ENCODE results near the gene KLK8. TPM values are rescaled to one million over a fixed set of nuclear protein-coding genes. Genes with fewer than 3 reads are reported as not detected.

Gene KLK8
- total RNA-seq, 1 donor from 2014 or later = not detected

DNA sequence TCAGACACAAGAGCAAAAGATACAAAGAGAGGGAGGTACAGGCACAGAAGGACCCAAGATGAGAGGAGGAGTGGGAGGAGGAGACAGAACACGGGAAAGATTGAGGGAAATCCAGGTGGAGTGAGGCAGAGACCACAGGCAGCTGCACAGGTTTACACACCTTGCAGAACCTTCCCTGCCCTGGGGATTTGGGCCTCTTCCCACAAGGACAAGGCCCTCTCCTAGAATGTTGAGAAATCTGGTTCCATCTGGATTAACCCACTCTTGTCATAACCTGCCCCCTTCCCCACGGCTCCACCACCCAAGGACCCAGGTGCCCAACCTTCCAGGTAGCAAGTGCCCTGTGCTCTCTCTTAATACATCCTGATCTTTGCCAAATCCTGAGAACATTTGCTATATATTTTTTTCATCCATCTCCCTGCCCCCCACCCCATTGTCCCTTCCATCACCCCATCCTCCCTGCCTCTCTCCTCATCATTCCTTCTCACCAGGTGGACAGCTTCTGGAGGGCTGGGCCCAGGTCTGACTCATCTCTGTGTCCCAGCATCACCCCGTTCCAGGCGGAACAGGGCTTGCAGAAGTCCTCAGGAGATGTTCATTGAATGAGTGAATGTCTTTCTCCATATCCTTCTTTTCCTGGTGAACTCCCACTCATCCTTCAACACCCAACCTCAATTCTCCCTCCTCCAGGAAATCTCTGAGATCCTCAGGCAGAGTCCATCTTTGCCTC lies 8.8 kb upstream of the KLK8 start:
- Mint-ChIP-seq H3K27me3 (peaks cover 18% of the 10 kb centered on the region), H3K36me3 (ENCODE audit: low read depth) (no peaks in the 10 kb centered on the region), H3K4me1 (peaks cover 3% of the 10 kb centered on the region), H3K9me3 (no peaks in the 10 kb centered on the region), H3K4me3 (no peak overlapping the region), H3K27ac (no peak overlapping the region)
- no peak for DNase-seq
- intact Hi-C loops (cut with micrococcal nuclease) = no loop called here

DNA sequence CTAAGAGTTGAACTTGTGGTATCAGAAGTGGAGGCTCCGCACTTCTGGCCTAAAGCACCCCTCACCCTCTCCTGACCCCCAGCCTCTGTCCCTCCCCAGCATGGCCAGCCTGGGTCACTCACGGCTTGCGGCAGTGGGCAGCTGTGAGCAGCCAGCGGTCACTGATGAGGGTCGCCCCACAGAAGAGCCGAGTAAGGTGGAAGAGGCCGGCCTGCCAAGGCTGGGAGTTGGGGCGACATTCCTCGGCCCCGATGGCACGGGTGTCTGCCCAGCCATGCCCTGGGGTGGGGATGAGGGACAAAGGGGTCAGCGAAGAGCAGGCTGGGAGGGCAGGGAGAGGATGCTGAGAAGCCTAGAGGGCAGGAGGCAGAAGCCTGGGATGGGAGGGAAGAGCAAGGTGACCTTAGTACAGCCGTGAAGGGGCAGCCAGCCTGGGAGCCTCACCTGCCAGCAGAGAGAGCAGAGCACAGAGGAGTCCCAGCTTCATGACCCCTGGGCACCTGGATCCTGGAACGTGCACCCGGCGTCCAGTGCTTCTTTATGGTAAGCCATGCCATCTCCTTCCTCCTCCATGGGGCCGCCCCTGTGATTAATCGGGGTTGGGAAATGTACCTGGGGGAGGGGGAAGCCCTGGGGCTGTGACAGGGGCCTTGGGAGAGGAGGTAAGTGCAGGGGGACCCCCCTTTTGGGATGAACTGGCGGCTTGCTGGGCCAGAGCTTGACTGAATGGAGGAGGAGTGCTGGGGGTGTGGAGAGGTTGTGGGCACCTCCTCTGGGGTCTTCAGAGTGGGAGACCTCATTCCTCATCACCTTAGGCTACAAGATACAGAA lies 7.9 kb upstream of the KLK8 start:
- no peak overlapping the region for H3K27ac Mint-ChIP-seq
- DNase-seq = no peak
- intact Hi-C loops (cut with micrococcal nuclease) = no loop called here
- no peak overlapping the region for H3K4me3 Mint-ChIP-seq
- peaks cover 1% of the 10 kb centered on the region for H3K4me1 Mint-ChIP-seq
- no peaks in the 10 kb centered on the region for H3K36me3 Mint-ChIP-seq (ENCODE audit: low read depth)
- peaks cover 9% of the 10 kb centered on the region for H3K27me3 Mint-ChIP-seq
- no peaks in the 10 kb centered on the region for H3K9me3 Mint-ChIP-seq

DNA sequence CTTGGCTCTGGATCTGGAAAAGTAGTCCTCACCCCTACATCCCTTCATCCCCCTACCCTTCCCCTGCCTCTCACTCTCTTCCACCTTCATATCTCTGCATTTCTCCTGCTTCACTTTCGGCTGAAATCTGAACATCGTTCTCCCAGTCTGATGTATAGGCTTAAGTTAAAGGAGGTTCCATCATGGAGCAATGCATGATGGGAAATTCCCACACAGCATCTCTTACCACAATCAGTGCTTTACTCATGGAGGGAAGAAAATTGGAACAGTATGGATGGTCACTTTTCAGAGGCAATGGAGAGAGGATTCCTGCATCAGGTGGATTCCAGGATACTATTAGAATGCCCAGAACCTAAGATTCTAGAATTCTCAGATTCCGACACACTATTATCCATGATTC lies 6.1 kb upstream of the KLK8 start:
- H3K4me3 Mint-ChIP-seq = no peak overlapping the region

DNA sequence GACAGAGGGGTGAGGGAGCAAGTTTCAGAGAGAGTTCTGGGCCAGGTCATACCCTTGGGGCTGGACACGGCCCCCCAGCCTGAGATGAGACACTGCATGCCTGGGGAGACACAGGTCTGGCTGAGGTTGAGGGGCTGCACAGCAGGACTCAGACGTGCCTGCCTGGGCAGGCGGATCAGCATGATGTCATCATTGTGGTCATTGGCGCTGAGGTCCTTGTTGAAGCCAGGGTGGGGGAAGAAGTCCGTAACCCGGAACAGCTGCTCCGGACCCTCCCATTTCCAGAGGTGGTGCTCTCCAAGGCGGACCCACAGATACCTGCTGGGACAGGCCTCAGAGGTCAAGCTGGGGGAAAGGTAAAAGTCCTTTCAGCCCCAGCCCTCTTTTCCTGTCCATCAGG lies 5.0 kb upstream of the KLK8 start:
- no peaks in the 10 kb centered on the region for H3K4me1 Mint-ChIP-seq
- H3K4me3 Mint-ChIP-seq = no peak overlapping the region
- intact Hi-C loops (cut with micrococcal nuclease) = no loop called here
- H3K36me3 Mint-ChIP-seq (ENCODE audit: low read depth) = no peaks in the 10 kb centered on the region
- no peak for DNase-seq
- peaks cover 7% of the 10 kb centered on the region for H3K27me3 Mint-ChIP-seq
- no peak overlapping the region for H3K27ac Mint-ChIP-seq
- H3K9me3 Mint-ChIP-seq = no peaks in the 10 kb centered on the region

More for the DNA sequence above, 6.1 kb upstream of the KLK8 start:
- no peak for DNase-seq
- H3K27me3 Mint-ChIP-seq = peaks cover 4% of the 10 kb centered on the region
- no peaks in the 10 kb centered on the region for H3K9me3 Mint-ChIP-seq
- H3K36me3 Mint-ChIP-seq (ENCODE audit: low read depth) = no peaks in the 10 kb centered on the region
- no peaks in the 10 kb centered on the region for H3K4me1 Mint-ChIP-seq
- intact Hi-C loops (cut with micrococcal nuclease) = no loop called here
- no peak overlapping the region for H3K27ac Mint-ChIP-seq

DNA sequence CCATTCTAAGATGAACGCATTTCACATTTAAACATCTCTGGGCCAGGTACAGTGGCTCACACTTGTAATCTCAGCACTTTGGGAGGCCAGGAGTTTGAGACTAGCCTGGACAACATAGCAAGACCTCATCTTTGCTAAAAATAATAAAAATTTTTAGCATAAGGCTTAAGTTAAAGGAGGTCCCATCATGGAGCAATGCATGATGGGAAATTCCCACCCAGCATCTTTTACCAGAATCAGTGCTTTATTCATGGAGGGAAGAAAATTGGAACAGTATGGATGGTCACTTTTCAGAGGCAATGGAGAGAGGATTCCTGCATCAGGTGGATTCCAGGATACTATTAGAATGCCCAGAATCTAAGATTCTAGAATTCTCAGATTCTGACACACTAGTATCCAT lies 3.8 kb upstream of the KLK8 start:
- Mint-ChIP-seq H3K36me3 (ENCODE audit: low read depth) (no peaks in the 10 kb centered on the region), H3K27me3 (peaks cover 6% of the 10 kb centered on the region), H3K27ac (no peak overlapping the region), H3K4me3 (no peak overlapping the region), H3K4me1 (no peaks in the 10 kb centered on the region), H3K9me3 (no peaks in the 10 kb centered on the region)
- intact Hi-C loops (cut with micrococcal nuclease) = no loop called here
- no peak for DNase-seq

DNA sequence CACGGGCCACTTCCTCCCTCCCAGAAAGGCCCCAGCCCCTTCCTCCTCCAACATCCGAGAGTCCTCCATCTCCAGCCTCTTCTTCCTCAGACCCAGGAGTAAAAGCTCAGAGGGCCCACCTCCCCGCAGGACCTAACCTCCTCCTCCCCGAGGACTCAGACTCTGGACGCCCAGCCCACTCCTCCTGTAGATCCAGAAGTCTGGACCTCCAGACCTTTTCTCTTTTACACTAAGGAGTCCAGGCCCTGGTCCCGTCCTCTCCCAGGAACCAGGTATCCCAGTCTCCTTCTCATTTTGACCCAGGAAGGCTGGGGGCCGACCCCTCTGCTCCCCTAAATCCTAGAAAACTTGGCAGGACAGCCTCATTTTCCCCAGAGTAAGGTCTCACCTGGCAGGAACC lies 1.9 kb upstream of the KLK8 start:
- Mint-ChIP-seq H3K9me3 (no peaks in the 10 kb centered on the region), H3K36me3 (ENCODE audit: low read depth) (no peaks in the 10 kb centered on the region), H3K4me1 (no peaks in the 10 kb centered on the region), H3K27me3 (peaks cover 6% of the 10 kb centered on the region), H3K4me3 (no peak overlapping the region), H3K27ac (no peak overlapping the region)
- intact Hi-C loops (cut with micrococcal nuclease) = no loop called here
- DNase-seq = no peak

DNA sequence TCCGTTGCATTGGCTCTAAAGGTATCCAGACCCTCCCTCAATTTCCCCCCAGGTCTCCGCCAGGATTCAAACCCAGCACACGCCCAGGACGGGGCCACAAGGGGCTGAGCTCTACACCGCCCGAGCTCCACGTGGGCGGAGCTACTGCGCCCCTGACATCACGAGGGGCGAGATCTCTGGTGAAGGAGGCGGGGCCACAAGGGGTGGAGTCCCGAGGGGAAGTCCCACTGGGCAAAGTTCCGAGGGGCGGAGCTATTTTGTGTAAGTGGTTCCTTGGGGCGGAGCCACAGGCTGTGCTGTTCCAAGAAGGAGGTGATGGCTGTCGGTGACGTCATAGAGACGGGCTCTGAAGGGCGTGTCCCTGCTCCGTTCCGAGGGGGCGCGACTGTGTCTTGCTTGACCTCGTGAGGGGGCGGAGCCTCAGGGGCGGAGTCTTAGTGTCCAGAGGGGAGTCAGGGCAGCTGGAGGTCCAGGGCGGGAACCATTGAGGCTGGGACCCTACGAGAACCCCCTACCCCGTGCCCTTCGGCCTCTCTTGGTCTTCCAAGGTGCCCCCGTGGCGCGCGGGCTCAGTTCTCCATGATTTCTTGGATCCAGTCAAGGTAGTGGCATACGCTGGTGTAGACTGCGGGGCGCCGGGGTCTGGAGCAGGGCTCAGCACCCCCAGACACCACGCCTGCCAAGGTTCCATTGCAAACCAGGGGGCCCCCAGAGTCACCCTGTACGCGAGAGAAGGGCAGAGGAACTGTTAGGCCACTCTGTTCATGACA lies 1.3 kb upstream of the KLK8 start:
- Mint-ChIP-seq H3K27me3 (peaks cover 6% of the 10 kb centered on the region), H3K27ac (no peak overlapping the region), H3K4me3 (no peak overlapping the region), H3K4me1 (no peaks in the 10 kb centered on the region), H3K36me3 (ENCODE audit: low read depth) (no peaks in the 10 kb centered on the region), H3K9me3 (no peaks in the 10 kb centered on the region)
- peak; percentile 66 for DNase-seq
- intact Hi-C loops (cut with micrococcal nuclease) = no loop called here

DNA sequence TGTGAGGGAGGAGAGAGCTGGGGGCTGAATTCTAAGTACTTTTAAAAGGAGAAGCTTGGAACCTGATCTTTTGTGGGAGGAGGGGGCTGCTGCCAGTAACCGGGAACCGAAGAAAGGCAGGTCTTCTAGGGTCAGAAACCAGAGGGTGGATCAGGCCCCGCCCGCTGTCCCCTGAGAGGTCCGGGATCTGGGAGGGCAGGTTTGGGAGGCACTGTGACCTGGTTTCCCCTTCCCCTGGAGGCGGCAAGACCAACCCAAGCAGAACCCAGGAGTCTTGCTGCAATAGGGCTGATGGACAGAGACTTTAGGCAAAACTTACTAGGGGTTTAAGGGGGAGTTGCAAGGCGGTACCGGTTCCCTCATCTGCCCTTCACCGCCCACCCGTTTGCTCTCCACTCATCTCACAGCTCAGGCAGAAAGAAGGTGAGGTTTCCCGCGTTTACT lies 707 bp upstream of the KLK8 start:
- Mint-ChIP-seq H3K36me3 (ENCODE audit: low read depth) (no peaks in the 10 kb centered on the region), H3K27me3 (peaks cover 6% of the 10 kb centered on the region), H3K4me3 (no peak overlapping the region), H3K27ac (no peak overlapping the region), H3K4me1 (no peaks in the 10 kb centered on the region), H3K9me3 (no peaks in the 10 kb centered on the region)
- DNase-seq = no peak
- intact Hi-C loops (cut with micrococcal nuclease) = no loop called here

DNA sequence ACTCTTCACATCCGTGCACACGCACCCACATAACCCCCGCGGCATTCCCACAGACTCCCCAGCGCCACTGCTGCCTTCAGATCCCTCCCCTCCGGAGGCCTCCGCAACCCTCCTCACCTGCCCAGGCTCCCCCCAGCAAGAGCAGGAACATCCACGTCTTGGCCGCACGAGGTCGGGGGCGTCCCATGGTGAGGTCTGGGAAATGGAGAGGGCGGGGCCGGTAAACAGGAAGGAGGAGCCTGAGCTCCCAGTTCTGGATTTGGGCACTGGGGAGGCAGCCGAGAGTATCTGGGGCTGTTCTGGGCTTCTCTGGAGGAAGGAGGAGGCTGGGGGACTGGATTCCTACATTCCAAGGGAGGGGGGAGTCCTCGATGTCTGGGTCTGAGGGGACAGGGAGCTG lies 423 bp downstream of the KLK8 start:
- no peak overlapping the region for H3K4me3 Mint-ChIP-seq
- H3K27me3 Mint-ChIP-seq = peaks cover 6% of the 10 kb centered on the region
- H3K36me3 Mint-ChIP-seq (ENCODE audit: low read depth) = no peaks in the 10 kb centered on the region
- no peak for DNase-seq
- no peaks in the 10 kb centered on the region for H3K9me3 Mint-ChIP-seq
- intact Hi-C loops (cut with micrococcal nuclease) = no loop called here
- H3K27ac Mint-ChIP-seq = no peak overlapping the region
- no peaks in the 10 kb centered on the region for H3K4me1 Mint-ChIP-seq

DNA sequence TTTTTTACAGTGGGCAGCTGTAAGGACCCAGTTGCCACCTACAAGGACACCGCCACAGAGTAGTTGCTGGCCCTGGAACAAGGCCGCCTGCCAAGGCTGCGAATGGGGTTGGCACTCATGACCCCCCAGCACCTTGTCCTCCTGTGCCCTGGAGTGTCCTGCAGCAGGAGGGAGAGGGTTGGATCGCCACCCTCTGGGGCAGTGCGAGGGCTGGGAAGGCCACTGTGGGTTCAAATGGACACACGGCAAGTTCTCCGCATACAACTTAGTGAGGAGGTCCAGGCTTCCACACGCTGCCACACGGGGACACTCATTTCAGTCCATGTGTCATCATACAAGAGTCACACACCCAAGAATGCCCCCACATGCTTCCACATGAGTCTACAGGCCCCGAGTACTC lies 978 bp downstream of the KLK8 start:
- Mint-ChIP-seq H3K36me3 (ENCODE audit: low read depth) (no peaks in the 10 kb centered on the region), H3K4me1 (no peaks in the 10 kb centered on the region), H3K27me3 (peaks cover 6% of the 10 kb centered on the region), H3K9me3 (no peaks in the 10 kb centered on the region), H3K27ac (no peak overlapping the region), H3K4me3 (no peak overlapping the region)
- intact Hi-C loops (cut with micrococcal nuclease) = no loop called here
- DNase-seq = no peak

DNA sequence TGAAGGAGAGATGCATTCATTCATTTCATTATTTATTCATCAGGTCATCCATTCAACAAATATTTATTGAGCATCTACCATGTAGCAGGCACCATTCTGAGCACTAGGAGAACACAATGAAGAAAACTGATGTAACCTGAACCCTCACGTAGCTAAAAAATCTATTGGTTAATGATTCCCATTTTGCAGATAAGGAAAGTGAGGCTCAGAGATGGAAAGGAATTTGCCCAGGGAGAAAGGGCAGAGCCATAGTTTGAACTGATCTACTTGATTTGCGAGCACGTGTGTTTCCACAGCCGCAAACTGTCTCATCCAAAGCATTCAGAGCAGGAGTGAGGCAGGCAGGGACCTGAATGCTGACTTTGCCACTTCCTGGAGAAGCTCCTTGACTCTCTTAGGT lies 2.7 kb downstream of the KLK8 start:
- Mint-ChIP-seq H3K9me3 (no peaks in the 10 kb centered on the region), H3K4me3 (no peak overlapping the region), H3K4me1 (no peaks in the 10 kb centered on the region), H3K27ac (no peak overlapping the region), H3K36me3 (ENCODE audit: low read depth) (no peaks in the 10 kb centered on the region), H3K27me3 (peaks cover 6% of the 10 kb centered on the region)
- intact Hi-C loops (cut with micrococcal nuclease) = no loop called here
- no peak for DNase-seq

DNA sequence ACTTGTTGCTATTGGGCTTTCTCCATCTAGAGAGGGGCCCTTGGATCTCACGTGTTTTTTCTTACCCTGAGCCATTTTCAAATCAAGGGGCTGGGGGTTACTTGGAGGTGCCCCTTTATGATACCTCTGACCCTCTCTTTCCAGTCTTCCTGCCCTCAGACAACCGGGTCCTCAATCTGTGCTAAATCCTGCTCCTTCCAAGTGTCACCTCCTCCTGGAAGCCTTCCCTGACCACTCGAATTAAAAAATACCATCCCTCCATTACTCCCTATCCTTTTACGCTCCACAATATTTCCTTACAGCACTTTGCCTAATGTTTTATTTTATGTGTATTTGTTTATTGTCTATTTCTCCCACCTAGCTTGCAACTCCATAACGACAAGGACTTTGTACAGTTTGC lies 3.3 kb downstream of the KLK8 start:
- H3K36me3 Mint-ChIP-seq (ENCODE audit: low read depth) = no peaks in the 10 kb centered on the region
- no peaks in the 10 kb centered on the region for H3K9me3 Mint-ChIP-seq
- no peak overlapping the region for H3K27ac Mint-ChIP-seq
- H3K4me3 Mint-ChIP-seq = no peak overlapping the region
- intact Hi-C loops (cut with micrococcal nuclease) = no loop called here
- no peaks in the 10 kb centered on the region for H3K4me1 Mint-ChIP-seq
- DNase-seq = no peak
- H3K27me3 Mint-ChIP-seq = peaks cover 6% of the 10 kb centered on the region

DNA sequence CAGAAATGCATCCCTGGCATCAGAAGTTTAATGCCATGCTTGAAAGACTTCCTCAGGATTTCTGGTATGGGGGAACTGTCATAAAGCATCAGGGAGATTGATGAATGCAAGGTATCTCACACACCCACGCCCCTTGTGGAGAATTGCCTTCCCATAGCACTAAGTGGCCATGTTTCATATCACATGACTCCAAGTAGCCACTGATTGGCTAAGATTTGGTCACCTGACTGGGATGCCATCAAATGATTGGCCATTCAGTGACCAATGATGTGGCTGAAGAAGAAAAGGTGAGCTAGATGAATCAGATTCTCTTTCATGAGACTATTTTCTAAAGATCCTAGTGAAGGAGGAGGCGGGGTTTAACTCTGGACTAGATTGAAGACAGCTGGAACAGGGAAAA lies 7.3 kb downstream of the KLK8 start:
- H3K9me3 Mint-ChIP-seq = no peaks in the 10 kb centered on the region
- DNase-seq = no peak
- H3K4me1 Mint-ChIP-seq = no peaks in the 10 kb centered on the region
- H3K4me3 Mint-ChIP-seq = no peak overlapping the region
- intact Hi-C loops (cut with micrococcal nuclease) = no loop called here
- H3K36me3 Mint-ChIP-seq (ENCODE audit: low read depth) = no peaks in the 10 kb centered on the region
- H3K27me3 Mint-ChIP-seq = peaks cover 2% of the 10 kb centered on the region
- H3K27ac Mint-ChIP-seq = no peak overlapping the region

DNA sequence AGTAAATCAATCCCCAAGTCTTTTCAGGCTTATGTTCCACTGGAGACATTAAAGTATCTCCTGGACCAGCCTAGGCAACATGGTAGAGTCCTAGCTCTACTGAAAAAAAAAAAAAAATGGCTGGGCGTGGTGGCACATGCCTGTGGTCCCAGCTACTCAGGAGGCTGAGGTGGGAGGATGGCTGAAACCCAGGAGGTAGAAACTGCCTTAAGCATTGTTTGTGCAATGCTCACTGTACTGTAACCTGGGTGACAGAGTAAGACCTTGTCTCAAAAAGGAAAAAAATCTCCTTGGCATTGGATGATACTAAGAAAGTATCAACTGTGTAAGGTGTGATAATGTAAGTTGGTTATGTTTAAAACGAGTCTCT lies 8.8 kb downstream of the KLK8 start:
- Mint-ChIP-seq H3K4me3 (no peak overlapping the region), H3K27me3 (peaks cover 2% of the 10 kb centered on the region), H3K4me1 (no peaks in the 10 kb centered on the region), H3K36me3 (ENCODE audit: low read depth) (no peaks in the 10 kb centered on the region), H3K27ac (no peak overlapping the region), H3K9me3 (no peaks in the 10 kb centered on the region)
- DNase-seq = no peak
- intact Hi-C loops (cut with micrococcal nuclease) = no loop called here

Measured in activated CD4-positive, alpha-beta T cell treated with anti-CD3 and anti-CD28 coated beads, Interleukin-2, amount 10 ng/mL, durations not matched to agents 24 days and 14 days (primary cell).